ENCODE measurements around the gene MAML1.

The MAML1 gene

GRCh38 chr5:179795863-179796833 is 63.5 kb downstream of the MAML1 start:
- TF ChIP-seq CTCF (IDR thresholded peaks at IDR 0.05; ENCODE audit: control insufficient read depth, insufficient read depth, low read depth, low read length, missing control alignments): peak; percentile 43
- H3K4me3 ChIP-seq (ENCODE audit: control insufficient read depth, low read depth, low read length): peak overlapping the region; percentile 36
- DNase-seq (ENCODE audit: low read depth): no peak

GRCh38 chr5:179796877-179797608 is 64.4 kb downstream of the MAML1 start:
- no peak for DNase-seq (ENCODE audit: low read depth)
- peak overlapping the region; percentile 36 for H3K4me3 ChIP-seq (ENCODE audit: control insufficient read depth, low read depth, low read length)

GRCh38 chr5:179797741-179798140 is 65.1 kb downstream of the MAML1 start:
- H3K4me3 ChIP-seq (ENCODE audit: control insufficient read depth, low read depth, low read length): no peak overlapping the region
- TF ChIP-seq CTCF (IDR thresholded peaks at IDR 0.05; ENCODE audit: control insufficient read depth, insufficient read depth, low read depth, low read length, missing control alignments): no peak
- no peak for DNase-seq (ENCODE audit: low read depth)

More at GRCh38 chr5:179796877-179797608, 64.4 kb downstream of the MAML1 start:
- no peak for TF ChIP-seq CTCF (IDR thresholded peaks at IDR 0.05; ENCODE audit: control insufficient read depth, insufficient read depth, low read depth, low read length, missing control alignments)

GRCh38 chr5:179798144-179798770 is 65.6 kb downstream of the MAML1 start:
- no peak for TF ChIP-seq CTCF (IDR thresholded peaks at IDR 0.05; ENCODE audit: control insufficient read depth, insufficient read depth, low read depth, low read length, missing control alignments)
- DNase-seq (ENCODE audit: low read depth): no peak
- H3K4me3 ChIP-seq (ENCODE audit: control insufficient read depth, low read depth, low read length): no peak overlapping the region

GRCh38 chr5:179798771-179799643 is 66.4 kb downstream of the MAML1 start:
- TF ChIP-seq CTCF (IDR thresholded peaks at IDR 0.05; ENCODE audit: control insufficient read depth, insufficient read depth, low read depth, low read length, missing control alignments): no peak
- no peak overlapping the region for H3K4me3 ChIP-seq (ENCODE audit: control insufficient read depth, low read depth, low read length)
- no peak for DNase-seq (ENCODE audit: low read depth)

GRCh38 chr5:179799644-179799973 is 67.0 kb downstream of the MAML1 start:
- no peak for DNase-seq (ENCODE audit: low read depth)
- H3K4me3 ChIP-seq (ENCODE audit: control insufficient read depth, low read depth, low read length): no peak overlapping the region
- no peak for TF ChIP-seq CTCF (IDR thresholded peaks at IDR 0.05; ENCODE audit: control insufficient read depth, insufficient read depth, low read depth, low read length, missing control alignments)
